ENCODE measurements around the gene CASP8AP2. TPM values are rescaled to one million over a fixed set of nuclear protein-coding genes. Genes with fewer than 3 reads are reported as not detected.
A peak's percentile ranks its signal among the peaks of the same experiment; 100 is the strongest.
"Not testable (repeated sequence)": the region's sequence is repeated elsewhere in the genome, so short reads cannot be mapped to it uniquely, and the experiment has no call there.

CASP8AP2 gene
- total RNA-seq, 1 donor from 2014 or later: 38.3 TPM

- H3K27me3 Mint-ChIP-seq (ENCODE audit: insufficient read depth): no peaks in the 10 kb centered on the region
- DNase-seq (ENCODE audit: low spot score): no peak
- intact Hi-C loops (cut with micrococcal nuclease): no loop called here
- peaks cover 34% of the 10 kb centered on the region for H3K4me1 Mint-ChIP-seq (ENCODE audit: low read depth)
- H3K4me3 Mint-ChIP-seq: no peak overlapping the region
- H3K36me3 Mint-ChIP-seq (ENCODE audit: low read depth): peaks cover 36% of the 10 kb centered on the region
- H3K9me3 Mint-ChIP-seq: no peaks in the 10 kb centered on the region
- peak overlapping the region; percentile 48 for H3K27ac Mint-ChIP-seq
These were observed 32.4 kb upstream of the CASP8AP2 start for GRCh38 chr6:89797317-89797716.

- intact Hi-C loops (cut with micrococcal nuclease): no loop called here
- Mint-ChIP-seq H3K4me1 (ENCODE audit: low read depth) (peaks cover 19% of the 10 kb centered on the region), H3K4me3 (no peak overlapping the region), H3K27me3 (ENCODE audit: insufficient read depth) (no peaks in the 10 kb centered on the region), H3K9me3 (no peaks in the 10 kb centered on the region), H3K27ac (no peak overlapping the region), H3K36me3 (ENCODE audit: low read depth) (peaks cover 33% of the 10 kb centered on the region)
- no peak for DNase-seq (ENCODE audit: low spot score)
These were observed 30.6 kb upstream of the CASP8AP2 start for GRCh38 chr6:89799096-89799495.

DNA sequence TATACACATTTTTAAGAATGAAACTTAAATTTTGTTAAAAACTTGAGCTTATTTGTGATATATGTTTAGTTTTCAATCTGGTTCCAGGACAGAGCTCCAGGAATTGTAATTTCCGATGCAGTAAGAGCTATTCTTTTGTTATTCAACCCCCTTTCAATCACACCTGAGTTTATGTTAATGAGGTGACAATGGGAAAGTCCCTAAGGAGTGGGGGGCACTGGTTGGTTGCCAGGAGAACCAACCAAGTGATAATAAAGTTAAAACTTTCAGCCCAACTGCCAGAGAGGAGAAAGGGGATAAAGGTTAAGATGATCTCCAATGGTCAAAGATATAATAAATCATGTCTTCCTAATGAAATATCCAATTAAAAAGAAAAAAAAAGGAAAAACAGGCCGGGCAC is 29.9 kb upstream of the CASP8AP2 start:
- no peaks in the 10 kb centered on the region for H3K27me3 Mint-ChIP-seq (ENCODE audit: insufficient read depth)
- intact Hi-C loops (cut with micrococcal nuclease): no loop called here
- no peak for DNase-seq (ENCODE audit: low spot score)
- H3K36me3 Mint-ChIP-seq (ENCODE audit: low read depth): peaks cover 30% of the 10 kb centered on the region
- H3K27ac Mint-ChIP-seq: peak overlapping the region; percentile 34
- H3K4me1 Mint-ChIP-seq (ENCODE audit: low read depth): peaks cover 12% of the 10 kb centered on the region
- H3K4me3 Mint-ChIP-seq: no peak overlapping the region
- H3K9me3 Mint-ChIP-seq: no peaks in the 10 kb centered on the region

DNA sequence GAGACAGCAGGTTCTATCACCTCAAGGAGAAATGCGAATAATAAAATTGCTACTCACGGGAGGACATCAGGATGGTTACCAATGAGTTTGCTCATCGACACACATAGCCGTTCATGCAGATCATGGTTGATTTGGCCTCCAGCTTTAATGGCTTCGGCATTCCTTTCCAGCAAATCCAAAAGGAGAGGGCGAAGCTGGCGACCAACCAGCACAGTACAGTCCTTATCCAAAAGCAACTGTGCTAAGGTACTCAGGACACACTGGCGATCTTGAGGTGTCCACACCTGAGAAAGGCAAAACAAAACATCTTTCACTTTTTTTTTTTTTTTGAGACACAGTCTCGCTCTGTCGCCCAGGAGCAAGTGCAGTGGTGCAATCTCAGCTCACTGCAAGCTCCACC is 26.4 kb upstream of the CASP8AP2 start:
- intact Hi-C loops (cut with micrococcal nuclease): no loop called here
- Mint-ChIP-seq H3K36me3 (ENCODE audit: low read depth) (peaks cover 15% of the 10 kb centered on the region), H3K4me1 (ENCODE audit: low read depth) (peaks cover 5% of the 10 kb centered on the region), H3K9me3 (no peaks in the 10 kb centered on the region), H3K27ac (no peak overlapping the region), H3K27me3 (ENCODE audit: insufficient read depth) (no peaks in the 10 kb centered on the region), H3K4me3 (no peak overlapping the region)
- DNase-seq (ENCODE audit: low spot score): no peak

DNA sequence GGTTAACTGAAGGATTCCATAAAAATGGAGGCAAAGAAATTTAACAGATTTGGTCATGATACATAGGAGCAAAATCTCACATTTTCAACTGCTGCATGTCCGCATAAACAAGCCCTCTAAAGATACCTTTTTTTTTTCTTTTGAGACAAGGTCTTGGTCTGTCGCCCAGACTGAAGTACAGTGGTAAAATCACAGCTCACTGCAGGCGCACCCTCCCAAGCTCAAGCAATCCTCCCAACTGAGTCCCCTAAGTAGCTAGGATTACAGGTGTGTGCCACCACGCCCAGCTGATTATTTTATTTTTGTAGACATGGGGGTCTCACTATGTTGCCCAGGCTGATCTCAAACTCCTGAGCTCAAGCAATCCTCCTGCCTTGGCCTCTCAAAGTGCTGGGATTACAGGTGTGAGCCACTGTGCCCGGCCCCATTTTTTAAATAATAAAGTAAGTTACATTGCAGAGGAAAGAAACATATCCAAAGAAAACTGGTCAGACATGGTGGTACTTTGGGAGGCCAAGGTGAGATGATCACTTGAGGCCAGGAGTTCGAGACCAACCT is 23.8 kb upstream of the CASP8AP2 start:
- Mint-ChIP-seq H3K27me3 (ENCODE audit: insufficient read depth) (no peaks in the 10 kb centered on the region), H3K9me3 (no peaks in the 10 kb centered on the region), H3K27ac (peak overlapping the region; percentile 9), H3K4me1 (ENCODE audit: low read depth) (no peaks in the 10 kb centered on the region), H3K36me3 (ENCODE audit: low read depth) (peaks cover 12% of the 10 kb centered on the region), H3K4me3 (no peak overlapping the region)
- no peak for DNase-seq (ENCODE audit: low spot score)
- intact Hi-C loops (cut with micrococcal nuclease): no loop called here

- intact Hi-C loops (cut with micrococcal nuclease): no loop called here
- DNase-seq (ENCODE audit: low spot score): no peak
- Mint-ChIP-seq H3K9me3 (no peaks in the 10 kb centered on the region), H3K27me3 (ENCODE audit: insufficient read depth) (no peaks in the 10 kb centered on the region), H3K4me1 (ENCODE audit: low read depth) (no peaks in the 10 kb centered on the region), H3K27ac (no peak overlapping the region), H3K4me3 (no peak overlapping the region), H3K36me3 (ENCODE audit: low read depth) (peaks cover 8% of the 10 kb centered on the region)
These were observed 22.1 kb upstream of the CASP8AP2 start for GRCh38 chr6:89807581-89807980.

GRCh38 chr6:89813422-89813821 is 16.3 kb upstream of the CASP8AP2 start:
- H3K36me3 Mint-ChIP-seq (ENCODE audit: low read depth); H3K27ac Mint-ChIP-seq; intact Hi-C loops (cut with micrococcal nuclease); H3K4me3 Mint-ChIP-seq; H3K9me3 Mint-ChIP-seq; DNase-seq (ENCODE audit: low spot score); H3K27me3 Mint-ChIP-seq (ENCODE audit: insufficient read depth): not testable (repeated sequence)
- H3K4me1 Mint-ChIP-seq (ENCODE audit: low read depth): peaks cover 13% of the 10 kb centered on the region

DNA sequence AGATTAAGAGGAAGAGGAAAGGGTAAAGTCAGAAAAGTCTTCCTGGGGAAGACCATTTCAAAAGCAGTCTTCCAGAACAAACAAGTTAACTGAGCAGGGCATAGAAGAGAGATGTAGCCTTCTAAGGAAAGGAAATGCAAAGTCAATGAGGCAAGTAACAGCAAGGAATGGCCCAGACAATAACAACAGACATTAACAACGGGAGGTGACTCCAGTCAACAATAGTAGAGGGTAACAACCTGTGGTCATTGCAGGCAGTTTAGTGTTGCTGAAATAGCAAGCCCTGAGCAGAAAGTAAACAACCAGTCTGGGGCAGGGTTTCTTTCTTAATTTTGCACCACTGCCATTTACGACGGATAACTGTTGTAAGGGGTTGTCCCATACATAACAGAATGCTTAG is 12.2 kb upstream of the CASP8AP2 start:
- intact Hi-C loops (cut with micrococcal nuclease): loop anchor here (5.0 kb wide), 2 partner anchors 480 to 660 kb away; partner anchors contain the start of gene BACH2
- peaks cover 9% of the 10 kb centered on the region for H3K36me3 Mint-ChIP-seq (ENCODE audit: low read depth)
- H3K4me1 Mint-ChIP-seq (ENCODE audit: low read depth): peaks cover 33% of the 10 kb centered on the region
- DNase-seq (ENCODE audit: low spot score): no peak
- no peaks in the 10 kb centered on the region for H3K9me3 Mint-ChIP-seq
- no peak overlapping the region for H3K27ac Mint-ChIP-seq
- no peaks in the 10 kb centered on the region for H3K27me3 Mint-ChIP-seq (ENCODE audit: insufficient read depth)
- peak overlapping the region; percentile 87 for H3K4me3 Mint-ChIP-seq

- intact Hi-C loops (cut with micrococcal nuclease): loop anchor here (1.0 to 5.0 kb wide), 8 partner anchors 10 to 768 kb away; partner anchors contain the start of genes BACH2, CASP8AP2, LYRM2 and MAP3K7
These were observed 10.7 kb upstream of the CASP8AP2 start for GRCh38 chr6:89818977-89819335.

DNA sequence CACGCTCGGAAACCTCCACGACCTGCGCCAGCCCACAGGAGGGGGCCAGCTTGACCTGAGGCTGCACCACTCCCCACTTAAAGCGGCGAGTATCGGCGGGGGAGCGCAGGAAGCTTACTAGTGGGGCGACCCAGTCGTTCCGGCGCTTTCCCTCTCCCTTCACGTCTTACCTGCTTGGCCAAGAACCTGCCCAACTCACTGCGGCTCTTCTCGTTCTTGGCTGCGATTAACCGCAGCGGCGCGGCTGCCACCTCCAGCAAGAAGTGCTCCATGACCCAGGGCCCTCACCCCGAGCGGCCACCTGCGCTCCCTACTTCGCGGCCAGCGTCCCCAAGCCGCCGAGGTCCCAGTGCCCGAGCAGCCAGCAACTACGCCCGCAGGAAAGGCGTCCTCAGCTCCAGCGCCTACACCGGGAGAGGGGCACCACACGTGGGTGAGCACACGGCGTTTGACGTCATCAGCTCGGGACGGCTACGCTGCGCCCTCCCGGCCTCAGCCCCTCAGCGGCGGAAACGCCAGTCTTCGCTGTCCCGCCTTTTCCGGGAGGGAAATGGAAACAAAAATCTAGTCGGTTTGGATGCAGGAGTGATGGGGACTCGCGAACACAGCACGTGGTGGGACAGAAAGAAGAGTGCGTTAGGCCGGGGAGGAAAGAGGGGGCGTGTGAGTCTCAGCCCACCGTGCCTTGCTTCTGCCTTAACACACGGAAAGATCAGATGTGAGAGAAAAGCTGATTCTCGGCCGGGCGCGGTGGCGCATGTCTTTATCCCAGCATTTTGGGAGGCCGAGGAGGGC is 10.1 kb upstream of the CASP8AP2 start, which contains the start of gene MDN1:
TSS of gene MDN1 (minus strand) at position 459 of the 795 bp plus-strand sequence. CDS start at position 272, 187 bp downstream.
- Mint-ChIP-seq H3K27me3 (ENCODE audit: insufficient read depth) (no peaks in the 10 kb centered on the region), H3K36me3 (ENCODE audit: low read depth) (peaks cover 9% of the 10 kb centered on the region), H3K27ac (peak within 1 kb of the TSS; percentile 97), H3K4me3 (peak within 1 kb of the TSS; percentile 87), H3K4me1 (ENCODE audit: low read depth) (peaks cover 33% of the 10 kb centered on the region), H3K9me3 (no peaks in the 10 kb centered on the region)
- intact Hi-C loops (cut with micrococcal nuclease): loop anchor here (1.0 to 5.0 kb wide), 8 partner anchors 10 to 768 kb away; partner anchors contain the start of genes BACH2, CASP8AP2, LYRM2 and MAP3K7
- peak; percentile 89 for DNase-seq (ENCODE audit: low spot score)

More at GRCh38 chr6:89818977-89819335, 10.7 kb upstream of the CASP8AP2 start:
- H3K9me3 Mint-ChIP-seq: no peaks in the 10 kb centered on the region
- peak overlapping the region; percentile 87 for H3K4me3 Mint-ChIP-seq
- peaks cover 33% of the 10 kb centered on the region for H3K4me1 Mint-ChIP-seq (ENCODE audit: low read depth)
- H3K36me3 Mint-ChIP-seq (ENCODE audit: low read depth): peaks cover 9% of the 10 kb centered on the region
- no peaks in the 10 kb centered on the region for H3K27me3 Mint-ChIP-seq (ENCODE audit: insufficient read depth)
- no peak for DNase-seq (ENCODE audit: low spot score)
- H3K27ac Mint-ChIP-seq: peak overlapping the region; percentile 97

DNA sequence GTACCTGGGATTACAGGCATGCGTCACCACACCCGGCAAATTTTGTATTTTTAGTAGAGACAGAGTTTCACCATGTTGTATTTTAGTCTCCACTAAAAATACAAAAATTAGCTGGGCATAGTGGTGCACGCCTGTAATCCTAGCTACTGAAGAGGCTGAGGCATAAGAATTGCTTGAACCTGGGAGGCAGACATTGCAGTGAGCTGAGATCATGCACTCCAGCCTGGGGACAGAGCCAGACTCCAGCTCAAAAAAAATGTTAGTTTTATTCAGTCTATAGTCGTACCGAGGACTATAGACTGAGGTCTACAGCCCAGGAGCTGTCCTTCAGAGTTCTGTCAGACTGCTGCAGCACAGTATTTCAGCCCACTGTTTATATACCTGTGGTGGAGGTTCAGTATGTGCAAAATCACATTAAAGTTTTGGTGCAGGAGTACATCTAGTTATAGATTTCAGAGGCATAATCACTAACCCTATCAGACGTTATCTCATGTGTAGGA is 3.6 kb upstream of the CASP8AP2 start:
- DNase-seq (ENCODE audit: low spot score): no peak
- H3K4me1 Mint-ChIP-seq (ENCODE audit: low read depth): peaks cover 10% of the 10 kb centered on the region
- intact Hi-C loops (cut with micrococcal nuclease): loop anchor here (5.0 kb wide), 3 partner anchors 461 to 646 kb away; partner anchors contain the start of gene UBE2J1
- H3K27me3 Mint-ChIP-seq (ENCODE audit: insufficient read depth): no peaks in the 10 kb centered on the region
- H3K4me3 Mint-ChIP-seq: no peak overlapping the region
- peaks cover 8% of the 10 kb centered on the region for H3K36me3 Mint-ChIP-seq (ENCODE audit: low read depth)
- no peak overlapping the region for H3K27ac Mint-ChIP-seq
- H3K9me3 Mint-ChIP-seq: no peaks in the 10 kb centered on the region

DNA sequence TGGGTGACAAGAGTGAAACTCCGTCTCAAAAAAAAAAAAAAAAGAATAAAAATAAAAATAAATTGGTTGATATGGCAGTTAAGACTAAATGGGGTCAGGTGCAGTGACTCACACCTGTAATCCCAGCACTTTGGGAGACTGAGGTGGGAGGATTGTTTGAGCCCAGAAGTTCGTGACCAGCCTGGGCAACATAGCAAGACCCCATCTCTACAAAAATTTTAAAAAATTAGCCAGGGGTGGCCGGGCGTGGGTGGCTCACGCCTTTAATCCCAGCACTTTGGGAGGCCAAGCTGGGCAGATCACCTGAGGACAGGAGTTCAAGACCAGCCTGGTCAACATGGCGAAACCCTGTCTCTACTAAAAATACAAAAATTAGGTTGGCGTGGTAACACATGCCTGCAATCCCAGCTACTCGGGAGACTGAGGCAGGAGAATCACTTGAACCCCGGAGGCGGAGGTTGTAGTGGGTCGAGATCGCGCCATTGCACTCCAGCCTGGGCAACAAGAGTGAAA is 1.1 kb upstream of the CASP8AP2 start:
- Mint-ChIP-seq H3K4me1 (ENCODE audit: low read depth) (peaks cover 19% of the 10 kb centered on the region), H3K27ac (peak overlapping the region; percentile 91), H3K36me3 (ENCODE audit: low read depth) (peaks cover 25% of the 10 kb centered on the region), H3K4me3 (peak overlapping the region; percentile 97)
- H3K9me3 Mint-ChIP-seq; H3K27me3 Mint-ChIP-seq (ENCODE audit: insufficient read depth); DNase-seq (ENCODE audit: low spot score): not testable (repeated sequence)
- intact Hi-C loops (cut with micrococcal nuclease): loop anchor here (2.0 to 5.0 kb wide), 4 partner anchors 252 to 644 kb away; partner anchors contain the start of gene UBE2J1
